Immature natural killer cell (primary cell): ENCODE measurements around the gene SLC38A1. TPM values are rescaled to one million over a fixed set of nuclear protein-coding genes. Genes with fewer than 3 reads are reported as not detected.
"Not testable (repeated sequence)": the region's sequence is repeated elsewhere in the genome, so short reads cannot be mapped to it uniquely, and the experiment has no call there.

ENCODE experiments used
- DNase-seq, 3 donors: peaks; one replicate each; pipeline ENCODE4 v3.0.0; 2022; ENCODE audit warnings: mixed read lengths in 1 of 3
- H3K27ac Mint-ChIP-seq, 6 donors: one replicate each; pipeline ENCODE4 v1.8.0; 2020; ENCODE audit warnings: mixed read lengths in 6 of 6, mild to moderate bottlenecking in 5 of 6, inconsistent platforms in 4 of 6, moderate library complexity in 3 of 6
- H3K27me3 Mint-ChIP-seq, 3 donors: one replicate each; pipeline ENCODE4 v1.8.0; 2020 to 2021; ENCODE audit warnings: low read depth in 3 of 3, mild to moderate bottlenecking in 3 of 3, mixed read lengths in 3 of 3, moderate library complexity in 3 of 3, inconsistent platforms in 1 of 3
- H3K36me3 Mint-ChIP-seq, 3 donors: one replicate each; pipeline ENCODE4 v1.8.0; 2020; ENCODE audit warnings: mixed read lengths in 3 of 3, inconsistent platforms in 2 of 3, mild to moderate bottlenecking in 2 of 3
- H3K4me1 Mint-ChIP-seq, 2 donors: one replicate each; pipeline ENCODE4 v1.8.0; 2020; ENCODE audit warnings: inconsistent platforms in 2 of 2, mild to moderate bottlenecking in 2 of 2, mixed read lengths in 2 of 2, moderate library complexity in 1 of 2
- H3K4me3 Mint-ChIP-seq, 5 donors: one replicate each; pipeline ENCODE4 v1.8.0; 2020; ENCODE audit warnings: mild to moderate bottlenecking in 5 of 5, mixed read lengths in 5 of 5, inconsistent platforms in 3 of 5, moderate library complexity in 3 of 5
- H3K9me3 Mint-ChIP-seq, 6 donors: one replicate each; pipeline ENCODE4 v1.8.0; 2020; ENCODE audit warnings: mild to moderate bottlenecking in 6 of 6, mixed read lengths in 6 of 6, inconsistent platforms in 4 of 6, moderate library complexity in 3 of 6
- polyA plus RNA-seq, 3 donors: library from polyadenylated mRNA; unstranded; fragments of 300-500 nt; fragmentation: Illumina TruSeq; gene quantifications; one replicate each; pipeline ENCODE4 v1.2.3, GENCODE V29; 2021

Gene SLC38A1
- polyA plus RNA-seq, 3 donors from 2014 or later, result 173 to 234 (median 210) TPM

DNA sequence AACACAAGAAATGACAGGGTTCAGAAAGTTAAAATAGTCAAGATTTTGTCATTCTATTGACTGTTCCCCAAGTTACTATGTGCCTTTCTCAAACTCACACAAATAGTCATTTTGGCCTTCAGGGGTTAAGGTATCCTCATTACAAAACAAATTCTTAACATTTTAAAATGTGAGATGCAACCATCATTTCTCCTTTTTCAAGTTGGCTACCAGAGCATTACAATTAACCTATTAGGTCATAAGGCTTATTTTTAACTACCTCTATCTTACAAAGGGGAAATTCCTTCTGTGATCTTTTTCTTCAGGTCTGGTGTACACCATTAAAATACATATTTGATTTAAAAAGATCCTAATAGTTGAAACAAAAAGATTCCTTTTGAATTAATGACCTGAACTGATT lies 61.2 kb downstream of the SLC38A1 start:
- Mint-ChIP-seq H3K27ac (peak overlapping the region in 4 of 6 donors; percentile 62 to 100 (median 74)), H3K9me3 (no peaks in the 10 kb centered on the region), H3K27me3 (peaks cover 0 to 1% (median 0%) of the 10 kb centered on the region in 3 donors), H3K4me1 (peaks cover 50 to 57% of the 10 kb centered on the region in 2 donors), H3K4me3 (no peak overlapping the region), H3K36me3 (peaks cover 25 to 59% (median 36%) of the 10 kb centered on the region in 3 donors)
- DNase-seq, result no peak

DNA sequence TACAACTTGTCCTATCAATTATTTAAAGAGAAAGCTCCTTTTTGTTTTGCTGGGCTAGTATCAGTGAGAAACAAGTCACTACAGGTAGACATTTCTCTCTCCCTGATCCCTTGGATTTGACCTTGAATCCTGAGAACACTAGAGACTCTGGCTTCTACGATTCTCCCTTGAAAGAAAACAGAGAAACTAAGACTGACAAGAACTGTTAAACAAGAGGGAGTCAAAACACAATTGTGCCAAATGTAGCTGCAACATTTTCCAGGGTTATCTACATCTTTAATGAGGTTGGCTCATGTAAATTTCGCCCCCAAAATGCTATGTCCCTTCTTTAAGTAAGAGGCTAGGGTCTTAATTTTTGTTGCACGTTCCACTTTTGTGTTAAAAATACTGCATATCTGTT lies 62.4 kb downstream of the SLC38A1 start:
- H3K4me1 Mint-ChIP-seq, result peaks cover 39 to 46% of the 10 kb centered on the region in 2 donors
- peaks cover 19 to 55% (median 41%) of the 10 kb centered on the region in 3 donors for H3K36me3 Mint-ChIP-seq
- no peaks in the 10 kb centered on the region for H3K9me3 Mint-ChIP-seq
- peak overlapping the region in 4 of 6 donors; percentile 33 to 61 (median 44) for H3K27ac Mint-ChIP-seq
- H3K4me3 Mint-ChIP-seq, result no peak overlapping the region
- no peak for DNase-seq
- H3K27me3 Mint-ChIP-seq, result peaks cover 0 to 1% (median 0%) of the 10 kb centered on the region in 3 donors

DNA sequence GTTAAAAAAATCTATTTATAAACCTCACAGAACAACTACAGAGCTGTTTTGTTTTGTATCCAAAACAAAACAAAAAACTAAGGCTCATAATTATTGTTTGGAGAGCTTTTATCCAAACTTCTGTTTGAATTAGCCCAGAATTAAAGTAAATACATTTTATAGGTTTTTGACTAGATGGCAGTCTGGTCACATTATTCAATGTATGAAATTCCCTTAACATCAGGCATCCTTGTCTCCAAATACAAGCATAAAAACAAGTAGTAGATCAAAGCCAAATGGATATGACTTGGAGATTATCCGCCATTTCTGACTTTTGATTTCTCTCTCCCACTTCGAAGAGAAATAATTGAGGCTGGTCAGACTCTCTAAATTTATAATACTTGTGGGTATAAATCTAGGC lies 63.5 kb downstream of the SLC38A1 start:
- Mint-ChIP-seq H3K27me3 (peaks cover 0 to 1% (median 0%) of the 10 kb centered on the region in 3 donors), H3K9me3 (no peaks in the 10 kb centered on the region), H3K4me3 (no peak overlapping the region), H3K4me1 (peaks cover 27 to 34% of the 10 kb centered on the region in 2 donors), H3K36me3 (peaks cover 17 to 53% (median 46%) of the 10 kb centered on the region in 3 donors), H3K27ac (peak overlapping the region in 1 of 6 donors; percentile 51)
- no peak for DNase-seq

DNA sequence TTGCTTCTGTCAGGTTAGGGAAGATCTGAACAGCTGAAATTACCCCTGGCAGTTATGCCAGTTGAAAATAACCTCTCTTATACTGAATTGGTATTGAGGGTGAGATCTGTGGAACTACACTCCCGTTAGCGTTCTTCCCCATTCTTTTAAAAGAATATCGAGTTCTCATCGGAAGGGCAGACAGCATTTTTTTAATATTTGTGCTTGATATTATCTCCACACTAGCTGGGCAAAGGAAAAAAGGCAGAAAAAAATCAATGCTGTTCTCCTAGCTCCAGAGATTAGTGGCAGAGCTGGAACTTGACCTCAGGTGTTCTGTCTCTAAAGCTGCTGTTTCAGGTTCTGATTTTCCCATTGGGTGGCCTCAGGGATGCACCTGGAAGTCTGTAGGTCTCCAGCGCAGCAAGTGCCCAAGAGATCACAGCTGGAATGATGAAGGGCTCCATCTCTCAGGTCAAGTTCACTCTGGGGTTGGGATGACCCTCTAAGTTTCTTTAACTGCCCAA lies 67.5 kb downstream of the SLC38A1 start:
- Mint-ChIP-seq H3K27ac (peak overlapping the region in 5 of 6 donors; percentile 23 to 49 (median 46)), H3K36me3 (peaks cover 38 to 75% (median 57%) of the 10 kb centered on the region in 3 donors), H3K27me3 (peaks cover 0 to 2% (median 0%) of the 10 kb centered on the region in 3 donors), H3K4me3 (no peak overlapping the region), H3K4me1 (peaks cover 5 to 9% of the 10 kb centered on the region in 2 donors), H3K9me3 (no peaks in the 10 kb centered on the region)
- no peak for DNase-seq

DNA sequence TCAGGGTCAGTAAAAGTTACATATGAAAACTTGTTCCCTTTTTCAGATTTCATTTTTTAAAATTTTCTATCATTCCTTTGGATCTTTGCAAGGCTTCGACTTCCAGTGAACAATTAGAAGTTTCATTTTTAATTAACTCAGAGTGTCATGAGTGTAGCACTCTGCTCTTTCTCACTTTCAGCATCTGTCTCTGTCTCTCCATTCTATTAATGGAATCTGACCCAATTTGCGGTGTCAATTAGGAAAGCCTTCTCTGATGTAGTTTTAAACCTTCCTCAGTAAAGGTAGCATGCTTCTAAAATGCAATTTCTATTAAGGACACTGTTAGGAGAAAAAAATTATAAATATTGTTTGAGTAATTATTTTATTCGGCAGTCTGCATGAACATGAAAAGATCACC lies 68.3 kb downstream of the SLC38A1 start:
- Mint-ChIP-seq H3K4me3 (no peak overlapping the region), H3K9me3 (no peaks in the 10 kb centered on the region), H3K36me3 (peaks cover 44 to 76% (median 58%) of the 10 kb centered on the region in 3 donors), H3K27me3 (peaks cover 0 to 2% (median 0%) of the 10 kb centered on the region in 3 donors), H3K27ac (no peak overlapping the region), H3K4me1 (peaks cover 3 to 9% of the 10 kb centered on the region in 2 donors)
- no peak for DNase-seq

DNA sequence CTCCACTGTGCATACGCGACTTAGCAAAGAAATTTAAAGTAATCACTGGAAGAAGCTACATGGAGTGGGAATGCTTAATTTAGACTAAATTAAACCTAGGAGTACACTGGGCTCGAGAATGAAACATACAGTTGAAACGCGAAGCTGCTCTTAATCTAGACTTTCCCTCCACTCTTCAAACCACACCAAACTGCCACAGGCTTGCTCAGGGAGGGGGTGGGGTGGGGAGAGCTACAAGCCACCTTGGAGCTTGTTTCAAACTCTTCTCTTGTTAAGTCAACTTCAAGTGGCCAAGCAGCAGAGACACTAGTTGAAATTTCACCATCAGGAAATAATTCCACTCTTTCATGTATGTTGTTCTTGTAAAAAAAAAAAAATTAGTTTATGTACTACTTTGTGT lies 69.9 kb downstream of the SLC38A1 start:
- Mint-ChIP-seq H3K9me3 (no peaks in the 10 kb centered on the region), H3K36me3 (peaks cover 46 to 75% (median 58%) of the 10 kb centered on the region in 3 donors), H3K27me3 (peaks cover 0 to 6% (median 1%) of the 10 kb centered on the region in 3 donors), H3K4me3 (no peak overlapping the region), H3K27ac (peak overlapping the region in 4 of 6 donors; percentile 12 to 70 (median 34)), H3K4me1 (peaks cover 3 to 10% of the 10 kb centered on the region in 2 donors)
- no peak for DNase-seq

DNA sequence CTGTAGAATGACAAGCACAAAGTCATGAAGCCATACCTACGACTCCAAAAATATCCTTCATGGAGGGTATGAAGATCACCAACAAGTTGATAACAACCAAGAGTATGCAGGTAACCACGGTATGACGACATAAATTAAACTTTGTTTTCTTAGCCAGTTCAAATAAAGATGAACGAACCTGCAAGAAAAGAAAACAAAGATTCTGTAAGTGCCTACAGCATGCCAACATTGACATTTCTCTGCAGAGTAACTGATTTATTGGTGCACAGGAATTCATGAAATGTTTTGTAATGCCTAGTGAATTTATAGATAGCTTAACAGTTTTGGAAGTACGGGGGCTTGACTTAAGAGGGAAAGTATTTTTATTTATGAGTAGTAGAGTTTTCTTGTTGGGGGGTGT lies 71.0 kb downstream of the SLC38A1 start:
- no peak for DNase-seq
- Mint-ChIP-seq H3K9me3 (no peaks in the 10 kb centered on the region), H3K27me3 (peaks cover 0 to 13% (median 4%) of the 10 kb centered on the region in 3 donors), H3K4me3 (no peak overlapping the region), H3K27ac (peak overlapping the region in 3 of 6 donors; percentile 24 to 57 (median 53)), H3K36me3 (peaks cover 54 to 75% (median 55%) of the 10 kb centered on the region in 3 donors), H3K4me1 (peaks cover 8 to 20% of the 10 kb centered on the region in 2 donors)

DNA sequence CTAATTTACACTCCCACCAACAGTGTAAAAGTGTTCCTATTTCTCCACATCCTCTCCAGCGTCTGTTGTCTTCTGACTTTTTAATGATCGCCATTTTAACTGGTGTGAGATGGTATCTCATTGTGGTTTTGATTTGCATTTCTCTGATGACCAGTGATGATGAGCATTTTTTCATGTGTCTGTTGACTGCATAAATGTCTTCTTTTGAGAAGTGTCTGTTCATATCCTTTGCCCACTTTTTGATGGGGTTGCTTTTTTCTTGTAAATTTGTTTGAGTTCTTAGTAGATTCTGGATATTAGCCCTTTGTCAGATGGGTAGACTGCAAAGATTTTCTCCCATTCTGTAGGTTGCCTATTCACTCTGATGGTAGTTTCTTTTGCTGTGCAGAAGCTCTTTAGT lies 78.3 kb downstream of the SLC38A1 start:
- H3K4me1 Mint-ChIP-seq, result peaks cover 14 to 58% of the 10 kb centered on the region in 2 donors
- peak overlapping the region in 4 of 6 donors; percentile 22 to 83 (median 73) for H3K27ac Mint-ChIP-seq
- H3K36me3 Mint-ChIP-seq, result peaks cover 40 to 64% (median 54%) of the 10 kb centered on the region in 3 donors
- DNase-seq, H3K9me3 Mint-ChIP-seq, H3K4me3 Mint-ChIP-seq: not testable (repeated sequence)
- peaks cover 2 to 23% (median 13%) of the 10 kb centered on the region in 3 donors for H3K27me3 Mint-ChIP-seq

DNA sequence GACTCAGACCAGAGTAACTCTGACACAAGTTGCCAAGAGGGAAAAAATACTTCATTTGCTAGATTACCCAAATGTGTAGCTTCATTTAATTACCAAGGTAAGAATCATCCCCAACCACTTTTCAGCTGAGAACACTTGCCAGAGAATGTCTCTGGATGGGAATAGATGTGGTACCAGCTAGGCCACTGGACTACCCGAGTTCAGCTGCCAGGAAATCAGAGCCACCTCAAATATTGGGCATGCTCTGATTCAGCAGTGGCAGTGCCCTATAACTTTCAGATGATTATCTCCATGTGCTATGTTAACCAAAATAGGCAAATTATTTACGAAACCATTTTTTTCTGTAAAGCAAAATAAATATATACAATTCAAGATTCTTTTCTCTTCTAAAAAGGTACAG lies 80.7 kb downstream of the SLC38A1 start:
- DNase-seq, result no peak
- H3K4me3 Mint-ChIP-seq, result no peak overlapping the region
- H3K36me3 Mint-ChIP-seq, result peaks cover 33 to 45% (median 35%) of the 10 kb centered on the region in 3 donors
- H3K27ac Mint-ChIP-seq, result peak overlapping the region in 4 of 6 donors; percentile 5 to 78 (median 60)
- peaks cover 0 to 6% (median 0%) of the 10 kb centered on the region in 6 donors for H3K9me3 Mint-ChIP-seq
- peaks cover 22 to 65% of the 10 kb centered on the region in 2 donors for H3K4me1 Mint-ChIP-seq
- peaks cover 2 to 18% (median 10%) of the 10 kb centered on the region in 3 donors for H3K27me3 Mint-ChIP-seq

DNA sequence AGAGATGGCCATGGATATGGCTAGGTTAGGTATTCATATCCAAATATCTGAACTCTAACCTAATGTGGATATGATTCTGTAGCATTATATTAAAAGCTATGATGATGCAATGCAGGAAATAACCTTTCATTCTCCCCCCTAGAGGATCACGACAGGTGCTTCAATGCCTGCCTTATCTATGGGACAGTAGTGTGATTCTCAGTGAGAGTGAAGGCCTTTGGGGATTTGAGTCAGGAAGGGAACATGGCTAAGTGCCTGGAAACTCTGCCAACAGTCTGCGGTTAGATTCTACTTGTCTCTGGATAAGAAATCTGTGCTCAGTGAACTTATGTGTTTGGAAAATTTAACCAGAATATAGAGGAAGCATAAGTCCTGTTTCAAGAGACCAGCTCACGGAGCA lies 81.8 kb downstream of the SLC38A1 start:
- Mint-ChIP-seq H3K9me3 (peaks cover 0 to 6% (median 0%) of the 10 kb centered on the region in 6 donors), H3K4me3 (no peak overlapping the region), H3K27me3 (peaks cover 2 to 14% (median 7%) of the 10 kb centered on the region in 3 donors), H3K36me3 (peaks cover 25 to 36% (median 29%) of the 10 kb centered on the region in 3 donors), H3K27ac (peak overlapping the region in 5 of 6 donors; percentile 19 to 68 (median 35)), H3K4me1 (peaks cover 19 to 54% of the 10 kb centered on the region in 2 donors)
- DNase-seq, result no peak

DNA sequence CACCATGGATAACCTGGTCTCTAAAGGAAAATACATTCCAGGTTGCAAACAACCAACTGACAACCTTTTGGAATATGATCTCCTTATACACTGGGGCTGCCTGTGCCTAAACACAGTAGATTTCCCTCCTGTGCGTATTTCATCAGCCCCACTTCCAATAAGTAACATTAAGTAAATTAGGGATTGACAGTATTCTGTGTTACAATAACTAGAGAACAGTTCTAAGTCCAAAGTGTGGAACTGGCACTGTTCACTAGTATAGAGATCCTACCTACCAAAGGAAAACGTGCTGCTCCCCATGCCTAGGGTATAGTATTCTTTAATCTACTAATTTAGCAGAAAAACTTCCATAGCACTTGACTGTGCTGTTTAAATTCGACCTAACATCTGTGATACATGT lies 82.8 kb downstream of the SLC38A1 start:
- Mint-ChIP-seq H3K4me1 (peaks cover 20 to 53% of the 10 kb centered on the region in 2 donors), H3K9me3 (peaks cover 0 to 3% (median 0%) of the 10 kb centered on the region in 6 donors), H3K27ac (peak overlapping the region in 3 of 6 donors; percentile 24 to 60 (median 42)), H3K36me3 (peaks cover 15 to 34% (median 21%) of the 10 kb centered on the region in 3 donors), H3K4me3 (no peak overlapping the region), H3K27me3 (peaks cover 2 to 10% (median 7%) of the 10 kb centered on the region in 3 donors)
- no peak for DNase-seq

DNA sequence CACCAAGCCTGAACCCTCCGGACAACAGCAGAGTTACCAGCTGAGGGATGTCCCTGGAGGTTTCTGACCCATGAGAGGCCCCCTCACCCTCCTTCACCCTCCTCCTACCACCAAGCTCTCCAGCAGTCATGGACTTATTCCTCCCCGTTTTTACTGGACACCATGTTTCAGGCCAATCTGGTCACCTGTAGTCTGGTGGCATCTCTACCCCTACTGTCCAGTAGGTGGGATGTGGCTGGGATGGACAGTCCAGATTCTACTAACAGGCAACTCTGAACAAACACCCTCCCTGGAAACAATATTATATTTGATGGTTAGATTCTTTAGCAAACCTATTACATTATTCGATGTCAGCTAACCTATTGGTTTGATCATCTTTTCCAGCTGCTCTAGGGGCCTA lies 83.2 kb downstream of the SLC38A1 start:
- H3K4me3 Mint-ChIP-seq, result no peak overlapping the region
- peak overlapping the region in 5 of 6 donors; percentile 41 to 87 (median 60) for H3K27ac Mint-ChIP-seq
- peaks cover 11 to 30% (median 21%) of the 10 kb centered on the region in 3 donors for H3K36me3 Mint-ChIP-seq
- peaks cover 2 to 10% (median 7%) of the 10 kb centered on the region in 3 donors for H3K27me3 Mint-ChIP-seq
- no peak for DNase-seq
- peaks cover 0 to 2% (median 0%) of the 10 kb centered on the region in 6 donors for H3K9me3 Mint-ChIP-seq
- H3K4me1 Mint-ChIP-seq, result peaks cover 21 to 53% of the 10 kb centered on the region in 2 donors

DNA sequence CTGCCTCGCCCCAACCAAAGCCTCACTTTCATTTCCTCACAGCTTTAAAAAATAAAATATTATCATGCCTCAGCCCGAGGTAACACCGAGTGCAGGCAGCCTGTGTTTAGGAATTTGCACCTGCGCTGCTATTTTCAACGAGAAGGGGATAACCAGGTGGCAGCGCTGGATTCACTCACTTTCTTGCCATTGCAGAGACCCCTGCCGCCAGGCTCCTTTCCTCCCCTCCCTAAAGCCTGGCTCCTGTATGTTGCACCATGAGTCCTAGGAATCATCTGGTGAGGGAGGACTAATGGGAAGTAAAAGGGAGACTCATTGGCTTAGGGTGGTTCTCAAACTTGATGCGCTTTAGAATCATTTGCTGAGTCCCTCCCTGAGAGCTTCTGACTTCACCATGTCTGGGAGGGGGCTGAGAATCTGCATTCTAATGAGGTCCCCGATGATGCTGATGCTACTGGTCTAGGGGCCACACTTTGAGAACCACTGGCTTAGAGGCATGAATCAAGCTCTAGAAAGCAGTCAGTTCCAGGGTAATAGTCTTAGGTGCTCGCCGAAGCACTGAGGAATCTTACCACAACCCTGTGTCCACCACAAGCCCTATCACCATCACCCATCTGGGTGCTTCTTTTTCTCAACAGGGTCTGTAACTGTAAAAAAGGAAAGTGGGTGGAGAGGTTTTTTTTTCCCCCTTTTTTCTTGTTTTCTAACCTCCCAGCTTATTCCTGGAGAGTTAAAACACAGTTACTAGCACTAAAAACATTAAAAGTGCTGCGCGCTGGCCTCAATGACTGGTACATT lies 83.8 kb downstream of the SLC38A1 start:
- H3K27ac Mint-ChIP-seq, result peak overlapping the region in 5 of 6 donors; percentile 53 to 75 (median 66)
- no peak overlapping the region for H3K4me3 Mint-ChIP-seq
- H3K4me1 Mint-ChIP-seq, result peaks cover 27 to 57% of the 10 kb centered on the region in 2 donors
- peaks cover 7 to 28% (median 21%) of the 10 kb centered on the region in 3 donors for H3K36me3 Mint-ChIP-seq
- peaks cover 2 to 10% (median 7%) of the 10 kb centered on the region in 3 donors for H3K27me3 Mint-ChIP-seq
- DNase-seq, result no peak
- H3K9me3 Mint-ChIP-seq, result no peaks in the 10 kb centered on the region
